HepG2 (cell line): ENCODE measurements around the gene MYH9. TPM values are rescaled to one million over a fixed set of nuclear protein-coding genes. Genes with fewer than 3 reads are reported as not detected.

Experiments
- MBD4 ChIP-seq: IDR thresholded peaks from 2 replicates; pipeline ENCODE4 v1.6.1; 2012; ENCODE audit warnings: low read length, inconsistent platforms, borderline replicate concordance
- MED13 ChIP-seq: sonication (generic); formaldehyde crosslinking; IDR thresholded peaks from 2 replicates; pipeline ENCODE4 v1.5.0; 2020; ENCODE audit warnings: missing genetic modification reagents
- MIER3 ChIP-seq: IDR thresholded peaks from 2 replicates; pipeline ENCODE4 v1.6.1; 2016; ENCODE audit warnings: missing compliant biosample characterization, borderline replicate concordance
- NFE2L2 ChIP-seq: fragments of 150-350 bp; IDR thresholded peaks from 2 replicates; pipeline ENCODE4 v1.6.1; 2014; ENCODE audit warnings: low read length
- PAWR ChIP-seq: sonication (generic); formaldehyde crosslinking; IDR thresholded peaks from 2 replicates; pipeline ENCODE4 v1.4.0; 2020; ENCODE audit warnings: missing genetic modification reagents, mild to moderate bottlenecking, borderline replicate concordance
- PHF5A ChIP-seq: IDR thresholded peaks from one replicate; pipeline ENCODE4 v1.6.1; 2018; ENCODE audit warnings: low read depth, missing genetic modification reagents; ENCODE audit not compliant: unreplicated experiment
- RCOR2 ChIP-seq: IDR thresholded peaks from 2 replicates; pipeline ENCODE4 v1.6.1; 2016; ENCODE audit warnings: missing biosample characterization, missing genetic modification reagents
- ZNF20 ChIP-seq: sonication (generic); formaldehyde crosslinking; IDR thresholded peaks from 2 replicates; pipeline ENCODE4 v1.4.0; 2020; ENCODE audit warnings: mild to moderate bottlenecking, moderate library complexity, missing genetic modification reagents
- ZNF713 ChIP-seq: sonication (generic); formaldehyde crosslinking; IDR thresholded peaks from 2 replicates; pipeline ENCODE4 v1.4.0; 2020; ENCODE audit warnings: mild to moderate bottlenecking, missing genetic modification reagents
- polyA plus RNA-seq, 8 experiments: library from polyadenylated mRNA; depleted of rRNA in 3 of 8; stranded (reverse) in 7 of 8; unstranded in 1 of 8; fragments of >200 nt; fragmentation: Illumina TruSeq in 4 of 8; extraction: Trizol in 4 of 8; gene quantifications; 2 replicates each; pipeline versions ENCODE4 v1.2.1 to v1.2.3, GENCODE V29; 2011 to 2016; ENCODE audit warnings: low read depth in 4 of 8, missing spikeins in 1 of 8, mixed read lengths in 1 of 8; ENCODE audit not compliant: insufficient read depth in 1 of 8
- total RNA-seq, 5 experiments: library from RNA; depleted of rRNA; stranded (reverse); fragments of >200 nt; fragmentation: Illumina TruSeq; extraction: Trizol; gene quantifications; 2 replicates each; pipeline ENCODE4 v1.2.3, GENCODE V29; 2016; ENCODE audit warnings: low read depth in 1 of 5
- TF ChIP-seq, protein P1 (sequence below): sonication (generic); formaldehyde crosslinking; IDR thresholded peaks from 2 replicates; pipeline ENCODE4 v1.5.1; 2020; ENCODE audit warnings: missing genetic modification reagents, mild to moderate bottlenecking, borderline replicate concordance
- TF ChIP-seq, protein P2 (sequence below): sonication (generic); formaldehyde crosslinking; IDR thresholded peaks from 2 replicates; pipeline ENCODE4 v1.9.0; 2021; ENCODE audit warnings: missing genetic modification reagents, mild to moderate bottlenecking, borderline replicate concordance
- TF ChIP-seq, protein P3 (sequence below): IDR thresholded peaks from 2 replicates; pipeline ENCODE4 v1.6.1; 2016; ENCODE audit warnings: missing compliant biosample characterization, missing genetic modification reagents, borderline replicate concordance
- TF ChIP-seq, protein P4 (sequence below): sonication (generic); formaldehyde crosslinking; IDR thresholded peaks from 2 replicates; pipeline ENCODE4 v1.5.1; 2020; ENCODE audit warnings: mild to moderate bottlenecking, missing genetic modification reagents, moderate library complexity
- TF ChIP-seq, protein P5 (sequence below): sonication (generic); formaldehyde crosslinking; IDR thresholded peaks from 2 replicates; pipeline ENCODE4 v1.4.0; 2020; ENCODE audit warnings: missing genetic modification reagents
- TF ChIP-seq, protein P6 (sequence below): sonication (generic); formaldehyde crosslinking; IDR thresholded peaks from 2 replicates; pipeline ENCODE4 v1.8.1; 2022; ENCODE audit warnings: low read depth, mild to moderate bottlenecking, missing genetic modification reagents

The MYH9 gene
- total and polyA plus RNA-seq, 2 of the 13 experiments (the other 11 are each of a cell fraction or from before 2014, with no cell fraction given), result 50.7 to 98.5 TPM

DNA sequence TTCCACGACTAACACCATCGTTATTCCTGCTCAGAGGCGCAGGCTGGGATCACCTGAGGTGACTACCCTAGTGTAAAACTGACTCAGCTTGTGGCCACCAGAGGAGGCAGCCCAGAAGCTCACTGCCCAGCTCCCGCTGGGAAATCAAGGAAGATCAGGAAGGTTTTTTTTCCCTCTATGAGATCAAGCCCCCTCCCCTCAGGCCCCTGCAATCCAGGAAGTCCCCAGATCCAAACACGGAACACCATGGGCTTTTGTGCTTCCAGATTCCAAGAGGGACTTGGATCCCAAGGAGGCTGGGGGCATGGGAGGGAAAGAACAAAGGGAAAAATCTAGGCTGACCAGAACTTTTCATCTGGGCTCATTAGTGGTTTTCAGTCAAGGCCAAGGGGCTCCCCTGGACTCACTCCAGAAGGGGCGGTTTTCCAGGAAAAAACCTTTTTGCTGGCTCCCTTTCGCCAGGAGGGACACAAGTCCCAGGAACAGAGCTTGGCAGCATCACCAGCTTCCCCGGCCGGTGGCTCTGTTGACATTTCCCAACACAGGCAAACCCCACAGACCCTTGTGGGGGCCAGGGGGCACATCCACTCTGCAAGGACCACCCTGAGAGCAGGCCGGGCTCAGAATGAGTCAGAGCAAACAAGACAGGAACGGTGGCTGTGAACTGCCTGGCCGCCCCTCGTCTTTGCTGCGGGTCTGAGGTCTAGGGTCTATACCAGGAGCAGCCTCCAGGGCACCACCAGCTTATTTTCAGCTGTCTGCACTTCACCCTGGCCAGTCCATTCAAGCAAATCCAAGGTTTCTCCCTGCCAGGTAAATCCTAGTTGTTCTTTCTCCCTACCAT lies 36.8 kb downstream of the MYH9 start (continued):
- TF ChIP-seq, protein P1, sequence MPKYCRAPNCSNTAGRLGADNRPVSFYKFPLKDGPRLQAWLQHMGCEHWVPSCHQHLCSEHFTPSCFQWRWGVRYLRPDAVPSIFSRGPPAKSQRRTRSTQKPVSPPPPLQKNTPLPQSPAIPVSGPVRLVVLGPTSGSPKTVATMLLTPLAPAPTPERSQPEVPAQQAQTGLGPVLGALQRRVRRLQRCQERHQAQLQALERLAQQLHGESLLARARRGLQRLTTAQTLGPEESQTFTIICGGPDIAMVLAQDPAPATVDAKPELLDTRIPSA (CRISPR knock-in tag), result no peak
- no peak for TF ChIP-seq ZNF713
- no peak for TF ChIP-seq PAWR (CRISPR knock-in tag)
- TF ChIP-seq, protein P2, sequence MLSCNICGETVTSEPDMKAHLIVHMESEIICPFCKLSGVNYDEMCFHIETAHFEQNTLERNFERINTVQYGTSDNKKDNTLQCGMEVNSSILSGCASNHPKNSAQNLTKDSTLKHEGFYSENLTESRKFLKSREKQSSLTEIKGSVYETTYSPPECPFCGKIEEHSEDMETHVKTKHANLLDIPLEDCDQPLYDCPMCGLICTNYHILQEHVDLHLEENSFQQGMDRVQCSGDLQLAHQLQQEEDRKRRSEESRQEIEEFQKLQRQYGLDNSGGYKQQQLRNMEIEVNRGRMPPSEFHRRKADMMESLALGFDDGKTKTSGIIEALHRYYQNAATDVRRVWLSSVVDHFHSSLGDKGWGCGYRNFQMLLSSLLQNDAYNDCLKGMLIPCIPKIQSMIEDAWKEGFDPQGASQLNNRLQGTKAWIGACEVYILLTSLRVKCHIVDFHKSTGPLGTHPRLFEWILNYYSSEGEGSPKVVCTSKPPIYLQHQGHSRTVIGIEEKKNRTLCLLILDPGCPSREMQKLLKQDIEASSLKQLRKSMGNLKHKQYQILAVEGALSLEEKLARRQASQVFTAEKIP (CRISPR knock-in tag), result no peak
- TF ChIP-seq RCOR2 (CRISPR knock-in tag), result peak; percentile 74; the same call in 1 of the 2 replicates
- peak; percentile 62; the same call in 1 of the 2 replicates for TF ChIP-seq MIER3 (CRISPR knock-in tag)
- TF ChIP-seq, protein P3, sequence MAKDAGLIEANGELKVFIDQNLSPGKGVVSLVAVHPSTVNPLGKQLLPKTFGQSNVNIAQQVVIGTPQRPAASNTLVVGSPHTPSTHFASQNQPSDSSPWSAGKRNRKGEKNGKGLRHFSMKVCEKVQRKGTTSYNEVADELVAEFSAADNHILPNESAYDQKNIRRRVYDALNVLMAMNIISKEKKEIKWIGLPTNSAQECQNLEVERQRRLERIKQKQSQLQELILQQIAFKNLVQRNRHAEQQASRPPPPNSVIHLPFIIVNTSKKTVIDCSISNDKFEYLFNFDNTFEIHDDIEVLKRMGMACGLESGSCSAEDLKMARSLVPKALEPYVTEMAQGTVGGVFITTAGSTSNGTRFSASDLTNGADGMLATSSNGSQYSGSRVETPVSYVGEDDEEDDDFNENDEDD (CRISPR knock-in tag), result no peak
- TF ChIP-seq ZNF20 (CRISPR knock-in tag), result no peak
- TF ChIP-seq MED13 (CRISPR knock-in tag), result peak; percentile 51; the same call in 1 of the 2 replicates
- peak; percentile 56 for TF ChIP-seq PHF5A (CRISPR knock-in tag)
- TF ChIP-seq MBD4, result no peak
- TF ChIP-seq, protein P4, sequence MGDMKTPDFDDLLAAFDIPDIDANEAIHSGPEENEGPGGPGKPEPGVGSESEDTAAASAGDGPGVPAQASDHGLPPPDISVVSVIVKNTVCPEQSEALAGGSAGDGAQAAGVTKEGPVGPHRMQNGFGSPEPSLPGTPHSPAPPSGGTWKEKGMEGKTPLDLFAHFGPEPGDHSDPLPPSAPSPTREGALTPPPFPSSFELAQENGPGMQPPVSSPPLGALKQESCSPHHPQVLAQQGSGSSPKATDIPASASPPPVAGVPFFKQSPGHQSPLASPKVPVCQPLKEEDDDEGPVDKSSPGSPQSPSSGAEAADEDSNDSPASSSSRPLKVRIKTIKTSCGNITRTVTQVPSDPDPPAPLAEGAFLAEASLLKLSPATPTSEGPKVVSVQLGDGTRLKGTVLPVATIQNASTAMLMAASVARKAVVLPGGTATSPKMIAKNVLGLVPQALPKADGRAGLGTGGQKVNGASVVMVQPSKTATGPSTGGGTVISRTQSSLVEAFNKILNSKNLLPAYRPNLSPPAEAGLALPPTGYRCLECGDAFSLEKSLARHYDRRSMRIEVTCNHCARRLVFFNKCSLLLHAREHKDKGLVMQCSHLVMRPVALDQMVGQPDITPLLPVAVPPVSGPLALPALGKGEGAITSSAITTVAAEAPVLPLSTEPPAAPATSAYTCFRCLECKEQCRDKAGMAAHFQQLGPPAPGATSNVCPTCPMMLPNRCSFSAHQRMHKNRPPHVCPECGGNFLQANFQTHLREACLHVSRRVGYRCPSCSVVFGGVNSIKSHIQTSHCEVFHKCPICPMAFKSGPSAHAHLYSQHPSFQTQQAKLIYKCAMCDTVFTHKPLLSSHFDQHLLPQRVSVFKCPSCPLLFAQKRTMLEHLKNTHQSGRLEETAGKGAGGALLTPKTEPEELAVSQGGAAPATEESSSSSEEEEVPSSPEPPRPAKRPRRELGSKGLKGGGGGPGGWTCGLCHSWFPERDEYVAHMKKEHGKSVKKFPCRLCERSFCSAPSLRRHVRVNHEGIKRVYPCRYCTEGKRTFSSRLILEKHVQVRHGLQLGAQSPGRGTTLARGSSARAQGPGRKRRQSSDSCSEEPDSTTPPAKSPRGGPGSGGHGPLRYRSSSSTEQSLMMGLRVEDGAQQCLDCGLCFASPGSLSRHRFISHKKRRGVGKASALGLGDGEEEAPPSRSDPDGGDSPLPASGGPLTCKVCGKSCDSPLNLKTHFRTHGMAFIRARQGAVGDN (CRISPR knock-in tag), result peak; percentile 74
- TF ChIP-seq, protein P5, sequence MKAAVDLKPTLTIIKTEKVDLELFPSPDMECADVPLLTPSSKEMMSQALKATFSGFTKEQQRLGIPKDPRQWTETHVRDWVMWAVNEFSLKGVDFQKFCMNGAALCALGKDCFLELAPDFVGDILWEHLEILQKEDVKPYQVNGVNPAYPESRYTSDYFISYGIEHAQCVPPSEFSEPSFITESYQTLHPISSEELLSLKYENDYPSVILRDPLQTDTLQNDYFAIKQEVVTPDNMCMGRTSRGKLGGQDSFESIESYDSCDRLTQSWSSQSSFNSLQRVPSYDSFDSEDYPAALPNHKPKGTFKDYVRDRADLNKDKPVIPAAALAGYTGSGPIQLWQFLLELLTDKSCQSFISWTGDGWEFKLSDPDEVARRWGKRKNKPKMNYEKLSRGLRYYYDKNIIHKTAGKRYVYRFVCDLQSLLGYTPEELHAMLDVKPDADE (CRISPR knock-in tag), result no peak; the same call in 1 of the 2 replicates
- TF ChIP-seq NFE2L2, result no peak
- TF ChIP-seq, protein P6, sequence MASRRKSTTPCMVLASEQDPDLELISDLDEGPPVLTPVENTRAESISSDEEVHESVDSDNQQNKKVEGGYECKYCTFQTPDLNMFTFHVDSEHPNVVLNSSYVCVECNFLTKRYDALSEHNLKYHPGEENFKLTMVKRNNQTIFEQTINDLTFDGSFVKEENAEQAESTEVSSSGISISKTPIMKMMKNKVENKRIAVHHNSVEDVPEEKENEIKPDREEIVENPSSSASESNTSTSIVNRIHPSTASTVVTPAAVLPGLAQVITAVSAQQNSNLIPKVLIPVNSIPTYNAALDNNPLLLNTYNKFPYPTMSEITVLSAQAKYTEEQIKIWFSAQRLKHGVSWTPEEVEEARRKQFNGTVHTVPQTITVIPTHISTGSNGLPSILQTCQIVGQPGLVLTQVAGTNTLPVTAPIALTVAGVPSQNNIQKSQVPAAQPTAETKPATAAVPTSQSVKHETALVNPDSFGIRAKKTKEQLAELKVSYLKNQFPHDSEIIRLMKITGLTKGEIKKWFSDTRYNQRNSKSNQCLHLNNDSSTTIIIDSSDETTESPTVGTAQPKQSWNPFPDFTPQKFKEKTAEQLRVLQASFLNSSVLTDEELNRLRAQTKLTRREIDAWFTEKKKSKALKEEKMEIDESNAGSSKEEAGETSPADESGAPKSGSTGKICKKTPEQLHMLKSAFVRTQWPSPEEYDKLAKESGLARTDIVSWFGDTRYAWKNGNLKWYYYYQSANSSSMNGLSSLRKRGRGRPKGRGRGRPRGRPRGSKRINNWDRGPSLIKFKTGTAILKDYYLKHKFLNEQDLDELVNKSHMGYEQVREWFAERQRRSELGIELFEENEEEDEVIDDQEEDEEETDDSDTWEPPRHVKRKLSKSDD (CRISPR knock-in tag), result 0 out of 2 replicates have a peak, but pooled peaks have one; percentile 15
